HCT116 (cell line): Measurements from ENCODE around the gene EIF2B2. TPM values are rescaled to one million over a fixed set of nuclear protein-coding genes. Genes with fewer than 3 reads are reported as not detected.

Experiments used
- ATAC-seq: fragments of 200-7000 bp; cut with Tn5 transposase; 2 replicates; pipeline ENCODE4 v1.9.1; 2020; ENCODE audit warnings: mild to moderate bottlenecking, moderate library complexity
- BruUV-seq: library from RNA; stranded (reverse); fragments of 400-500 nt; replicated peaks from 2 replicates; lab custom pipeline; 2021; lab: Mats Ljungman, UMichigan
- CTCF ChIA-PET: fragments of 300-600 bp; sonication (Branson Sonifier 250); formaldehyde crosslinking; loops from one replicate; lab custom pipeline; 2021; ENCODE audit warnings: antibody characterized with exemption; lab: Charles Lee
- POLR2A ChIA-PET: fragments of 300-600, 350-600 bp; sonication (Branson Sonifier 250); formaldehyde crosslinking; loops from one replicate; lab custom pipeline; 2021; ENCODE audit warnings: antibody characterized with exemption; lab: Charles Lee
- RAD21 ChIA-PET, 2 experiments: fragments of 300-600 bp; sonication (Branson Sonifier 250); formaldehyde crosslinking; loops; one replicate each; lab custom pipeline; 2023; ENCODE audit warnings: low total read pairs in 2 of 2; ENCODE audit not compliant: uncharacterized antibody in 2 of 2, unreplicated experiment in 2 of 2, low non-redundant PET in 1 of 2; lab: Charles Lee
- DNase-seq: peaks from one replicate; pipeline ENCODE4 v3.0.0-alpha.2; 2010; ENCODE audit warnings: low read depth, low spot score
- H2AFZ ChIP-seq: fragments of 200-600 bp; shearing (Covaris generic), sonication (generic); 2 replicates; pipeline ENCODE4 v1.6.1; 2017; ENCODE audit warnings: low read depth, mixed run types, mixed read lengths, antibody characterized with exemption, low read length; ENCODE audit not compliant: poor library complexity, severe bottlenecking
- H3K27ac ChIP-seq: 2 replicates; pipeline ENCODE4 v1.5.1; 2012; ENCODE audit warnings: low read depth, low read length
- H3K27me3 ChIP-seq: fragments of 200-600 bp; sonication (generic); 2 replicates; pipeline ENCODE4 v1.6.1; 2016; ENCODE audit warnings: mixed run types, low read length, mixed read lengths; ENCODE audit not compliant: insufficient read depth
- H3K36me3 ChIP-seq, 2 experiments: fragments of 200-500 bp in 1 of 2; fragments of 200-600 bp in 1 of 2; sonication (Bioruptor generic) in 1 of 2; sonication (generic) in 1 of 2; 2 replicates each; pipeline versions ENCODE4 v1.5.1 to v1.6.1; 2014 to 2016; ENCODE audit warnings: low read length in 2 of 2, inconsistent platforms in 1 of 2, mixed read lengths in 1 of 2, mixed run types in 1 of 2; ENCODE audit not compliant: insufficient read depth in 2 of 2, control insufficient read depth in 1 of 2
- H3K4me1 ChIP-seq, 2 experiments: fragments of 200-600 bp in 1 of 2; sonication (generic) in 1 of 2; 2 replicates each; pipeline versions ENCODE4 v1.5.1 to v1.6.1; 2012 to 2017; ENCODE audit warnings: low read length in 2 of 2, inconsistent platforms in 1 of 2, mild to moderate bottlenecking in 1 of 2, mixed read lengths in 1 of 2, mixed run types in 1 of 2, moderate library complexity in 1 of 2; ENCODE audit not compliant: insufficient read depth in 2 of 2, control insufficient read depth in 1 of 2
- H3K4me2 ChIP-seq: fragments of 200-600 bp; sonication (generic); 2 replicates; pipeline ENCODE4 v1.6.1; 2017; ENCODE audit warnings: mixed run types, low read length, mixed read lengths
- H3K4me3 ChIP-seq, 2 experiments: fragments of 200-600 bp in 1 of 2; sonication (generic) in 1 of 2; replicated peaks in 1 of 2; 2 replicates each; pipeline ENCODE4 v1.5.1; 2011 to 2016; ENCODE audit warnings: low read length in 2 of 2, control low read depth in 1 of 2, low read depth in 1 of 2, mild to moderate bottlenecking in 1 of 2, mixed read lengths in 1 of 2, mixed run types in 1 of 2
- H3K79me2 ChIP-seq: fragments of 200-600 bp; sonication (generic); 2 replicates; pipeline ENCODE4 v1.6.1; 2017; ENCODE audit warnings: mild to moderate bottlenecking, mixed run types, low read length, moderate library complexity, mixed read lengths; ENCODE audit not compliant: insufficient read depth
- H3K9ac ChIP-seq: fragments of 200-600 bp; sonication (generic); 2 replicates; pipeline ENCODE4 v1.6.1; 2016; ENCODE audit warnings: low read length, mixed read lengths
- H3K9me2 ChIP-seq: fragments of 200-600 bp; sonication (generic), shearing (Covaris generic); 2 replicates; pipeline ENCODE4 v1.6.1; 2017; ENCODE audit warnings: mixed run types, mild to moderate bottlenecking, moderate library complexity; ENCODE audit not compliant: insufficient read depth
- H3K9me3 ChIP-seq, 2 experiments: fragments of 200-500 bp in 1 of 2; fragments of 200-600 bp in 1 of 2; sonication (Bioruptor generic) in 1 of 2; sonication (generic) in 1 of 2; 2 replicates each; pipeline ENCODE4 v1.6.1; 2014 to 2017; ENCODE audit warnings: low read length in 2 of 2, mixed read lengths in 2 of 2, inconsistent platforms in 1 of 2, low read depth in 1 of 2, mild to moderate bottlenecking in 1 of 2, mixed run types in 1 of 2, moderate library complexity in 1 of 2; ENCODE audit not compliant: control insufficient read depth in 1 of 2, insufficient read depth in 1 of 2
- H4K20me1 ChIP-seq: fragments of 200-600 bp; sonication (generic), shearing (Covaris generic); 2 replicates; pipeline ENCODE4 v1.6.1; 2017; ENCODE audit warnings: mixed run types, mild to moderate bottlenecking, moderate library complexity; ENCODE audit not compliant: insufficient read depth
- ATF3 ChIP-seq: IDR thresholded peaks from 2 replicates; pipeline ENCODE4 v1.6.1; 2012
- CEBPB ChIP-seq: IDR thresholded peaks from 2 replicates; pipeline ENCODE4 v1.6.1; 2012; ENCODE audit warnings: low read depth
- ELF1 ChIP-seq: IDR thresholded peaks from 2 replicates; pipeline ENCODE4 v1.6.1; 2012; ENCODE audit warnings: low read depth, borderline replicate concordance
- JUND ChIP-seq: IDR thresholded peaks from 2 replicates; pipeline ENCODE4 v1.6.1; 2012
- MAX ChIP-seq: IDR thresholded peaks from 2 replicates; pipeline ENCODE4 v1.6.1; 2012
- REST ChIP-seq: IDR thresholded peaks from 2 replicates; pipeline ENCODE4 v1.6.1; 2012; ENCODE audit warnings: low read depth
- SP1 ChIP-seq: IDR thresholded peaks from 2 replicates; pipeline ENCODE4 v1.6.1; 2012; ENCODE audit warnings: low read depth
- YY1 ChIP-seq: IDR thresholded peaks from 2 replicates; pipeline ENCODE4 v1.6.1; 2011; ENCODE audit warnings: low read length, low read depth, moderate library complexity, mild to moderate bottlenecking; ENCODE audit not compliant: insufficient replicate concordance; ENCODE audit errors: extremely low read depth
- intact Hi-C: fragments of 100-400 bp; cut with micrococcal nuclease; formaldehyde crosslinking; loops from 2 replicates; pipeline ENCODE4 v1.10.0; 2022
- total RNA-seq: library from RNA; stranded (reverse); gene quantifications from one replicate; pipeline ENCODE4 v1.2.1, GENCODE V29; 2021; ENCODE audit not compliant: unreplicated experiment

The EIF2B2 gene
- total RNA-seq, 1 experiment from 2014 or later, result 54.8 TPM

- Histone ChIP-seq H3K9me3 (no peaks in the 10 kb centered on the region), H3K36me3 (no peaks in the 10 kb centered on the region), H3K27ac (no peak overlapping the region), H3K79me2 (no peaks in the 10 kb centered on the region), H3K4me1 (peaks cover 2 to 8% of the 10 kb centered on the region in 2 experiments; a peak in 2 of 4 replicates), H3K27me3 (no peaks in the 10 kb centered on the region), H3K4me2 (no peak overlapping the region), H3K9ac (no peak overlapping the region), H2AFZ (no peak overlapping the region), H4K20me1 (no peaks in the 10 kb centered on the region), H3K9me2 (no peaks in the 10 kb centered on the region), H3K4me3 (no peak overlapping the region)
- ATAC-seq, result no peak
- BruUV-seq, result no TSS peak
- ChIA-PET POLR2A (no interaction called here), CTCF (no interaction called here), RAD21 (no interaction called here)
- DNase-seq, result no peak
- intact Hi-C loops, result no loop called here
- no peak for TF ChIP-seq ELF1
- no peak for TF ChIP-seq JUND
- TF ChIP-seq MAX, result no peak
- TF ChIP-seq REST, result no peak
- TF ChIP-seq SP1, result no peak
- no peak for TF ChIP-seq CEBPB
- no peak for TF ChIP-seq ATF3
- TF ChIP-seq YY1, result no peak
Observed at GRCh38 chr14:74983343-74983742, 19.4 kb upstream of the EIF2B2 start.
